OCI-LY1 (cell line): ENCODE measurements around the gene HSF4.

ENCODE experiments used
- H2AFZ ChIP-seq: fragments of 200-600 bp; sonication (generic), shearing (Covaris generic); 2 replicates; pipeline ENCODE4 v1.6.0; 2014; ENCODE audit warnings: antibody characterized with exemption, mild to moderate bottlenecking, low read length
- H3F3A ChIP-seq: fragments of 200-600 bp; sonication (generic), shearing (Covaris generic); 2 replicates; pipeline ENCODE4 v1.6.0; 2014; ENCODE audit warnings: mild to moderate bottlenecking, antibody characterized with exemption, low read length, moderate library complexity; ENCODE audit not compliant: insufficient read depth
- H3K27ac ChIP-seq: fragments of 200-600 bp; sonication (generic); 2 replicates; pipeline ENCODE4 v1.5.1; 2014; ENCODE audit warnings: low read length, mixed run types, mild to moderate bottlenecking, low read depth; ENCODE audit not compliant: poor library complexity, severe bottlenecking
- H3K27me3 ChIP-seq: fragments of 200-600 bp; sonication (generic); 2 replicates; pipeline ENCODE4 v1.6.0; 2014; ENCODE audit warnings: antibody characterized with exemption, mild to moderate bottlenecking, low read length, moderate library complexity; ENCODE audit not compliant: insufficient read depth
- H3K36me3 ChIP-seq: fragments of 200-600 bp; sonication (generic); 2 replicates; pipeline ENCODE4 v1.6.1; 2014; ENCODE audit warnings: mild to moderate bottlenecking, antibody characterized with exemption, low read length, moderate library complexity, mixed read lengths; ENCODE audit not compliant: insufficient read depth
- H3K4me1 ChIP-seq: fragments of 200-600 bp; sonication (generic); 2 replicates; pipeline ENCODE4 v1.5.1; 2014; ENCODE audit warnings: mild to moderate bottlenecking, low read length, moderate library complexity; ENCODE audit not compliant: insufficient read depth, severe bottlenecking
- H3K4me2 ChIP-seq: fragments of 200-600 bp; sonication (generic), shearing (Covaris generic); 2 replicates; pipeline ENCODE4 v1.6.1; 2014; ENCODE audit warnings: low read length
- H3K4me3 ChIP-seq: fragments of 200-600 bp; sonication (generic); 2 replicates; pipeline ENCODE4 v1.5.1; 2014; ENCODE audit warnings: low read length, low read depth, mild to moderate bottlenecking, mixed read lengths; ENCODE audit not compliant: poor library complexity, severe bottlenecking
- H3K79me2 ChIP-seq: fragments of 200-600 bp; shearing (Covaris generic); 2 replicates; pipeline ENCODE4 v1.6.1; 2016; ENCODE audit warnings: mixed run types, low read length, mixed read lengths; ENCODE audit not compliant: insufficient read depth
- H3K9ac ChIP-seq: fragments of 200-600 bp; sonication (generic), shearing (Covaris generic); 2 replicates; pipeline ENCODE4 v1.6.1; 2014; ENCODE audit warnings: mild to moderate bottlenecking, low read length, mixed read lengths
- H3K9me2 ChIP-seq: fragments of 200-600 bp; sonication (generic), shearing (Covaris generic); 2 replicates; pipeline ENCODE4 v1.6.1; 2014; ENCODE audit warnings: low read depth, mild to moderate bottlenecking, low read length, mixed read lengths
- H3K9me3 ChIP-seq: fragments of 200-600 bp; shearing (Covaris generic); 2 replicates; pipeline ENCODE4 v1.6.1; 2014; ENCODE audit warnings: low read length, mixed read lengths
- H4K20me1 ChIP-seq: fragments of 200-600 bp; sonication (generic), shearing (Covaris generic); 2 replicates; pipeline ENCODE4 v1.6.0; 2016; ENCODE audit warnings: mild to moderate bottlenecking, low read length; ENCODE audit not compliant: insufficient read depth
- EZH2 ChIP-seq: fragments of 200-600 bp; sonication (generic), shearing (Covaris generic); IDR thresholded peaks from 2 replicates; pipeline ENCODE4 v1.8.0; 2017; ENCODE audit warnings: borderline replicate concordance, mixed run types, mild to moderate bottlenecking, antibody characterized with exemption, low read length, moderate library complexity, mixed read lengths
- TF ChIP-seq, protein P1 (sequence below): fragments of 200-600 bp; sonication (generic), shearing (Covaris generic); IDR thresholded peaks from 2 replicates; pipeline ENCODE4 v1.5.1; 2017; ENCODE audit warnings: mild to moderate bottlenecking, antibody characterized with exemption, low read length, moderate library complexity, mixed read lengths

HSF4 gene

DNA sequence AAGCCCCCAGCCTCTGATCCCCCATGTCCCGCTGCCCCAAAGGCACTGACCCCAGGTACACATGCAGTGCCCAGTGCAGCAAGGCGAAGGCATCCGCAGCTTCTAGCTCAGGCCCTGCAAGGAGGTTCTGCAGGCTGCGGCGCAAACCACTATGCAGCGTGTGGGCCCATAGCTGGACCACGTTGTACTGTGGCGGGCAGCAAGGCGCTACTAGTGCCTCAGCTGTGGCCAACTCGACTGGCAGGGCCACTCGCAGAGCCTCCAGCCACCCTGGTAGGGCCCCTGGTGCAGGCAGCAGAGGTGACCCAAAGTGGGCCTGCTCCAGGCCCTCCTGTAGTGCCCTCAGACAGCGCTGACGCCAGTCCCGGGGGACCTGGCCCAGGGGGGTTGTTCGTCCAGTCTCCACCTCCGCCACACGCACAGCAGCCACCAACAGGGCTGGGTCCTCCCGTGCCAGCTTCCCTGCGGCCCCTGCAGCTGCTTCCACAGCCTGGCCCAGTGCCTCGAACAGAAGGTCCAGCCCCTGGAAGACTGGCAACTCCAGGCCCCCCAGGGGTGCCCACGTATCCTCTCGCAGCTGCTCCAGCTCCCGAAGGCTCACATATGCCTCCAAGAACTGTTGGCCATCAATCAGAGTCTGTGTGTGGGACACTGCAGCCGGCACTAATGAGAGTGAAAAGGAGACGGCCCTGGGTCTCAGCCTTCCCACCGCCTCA, 22.8 kb downstream of the HSF4 start:
- H3K9ac ChIP-seq: no peak overlapping the region
- H3K4me3 ChIP-seq: no peak overlapping the region
- H3K4me2 ChIP-seq: no peak overlapping the region
- H3K36me3 ChIP-seq: no peaks in the 10 kb centered on the region
- no peaks in the 10 kb centered on the region for H3K9me3 ChIP-seq
- H3K9me2 ChIP-seq: no peaks in the 10 kb centered on the region
- H3K27me3 ChIP-seq: no peaks in the 10 kb centered on the region
- no peaks in the 10 kb centered on the region for H3F3A ChIP-seq
- H3K4me1 ChIP-seq: peaks cover 16% of the 10 kb centered on the region
- H3K79me2 ChIP-seq: peaks cover 3% of the 10 kb centered on the region
- TF ChIP-seq, protein P1, sequence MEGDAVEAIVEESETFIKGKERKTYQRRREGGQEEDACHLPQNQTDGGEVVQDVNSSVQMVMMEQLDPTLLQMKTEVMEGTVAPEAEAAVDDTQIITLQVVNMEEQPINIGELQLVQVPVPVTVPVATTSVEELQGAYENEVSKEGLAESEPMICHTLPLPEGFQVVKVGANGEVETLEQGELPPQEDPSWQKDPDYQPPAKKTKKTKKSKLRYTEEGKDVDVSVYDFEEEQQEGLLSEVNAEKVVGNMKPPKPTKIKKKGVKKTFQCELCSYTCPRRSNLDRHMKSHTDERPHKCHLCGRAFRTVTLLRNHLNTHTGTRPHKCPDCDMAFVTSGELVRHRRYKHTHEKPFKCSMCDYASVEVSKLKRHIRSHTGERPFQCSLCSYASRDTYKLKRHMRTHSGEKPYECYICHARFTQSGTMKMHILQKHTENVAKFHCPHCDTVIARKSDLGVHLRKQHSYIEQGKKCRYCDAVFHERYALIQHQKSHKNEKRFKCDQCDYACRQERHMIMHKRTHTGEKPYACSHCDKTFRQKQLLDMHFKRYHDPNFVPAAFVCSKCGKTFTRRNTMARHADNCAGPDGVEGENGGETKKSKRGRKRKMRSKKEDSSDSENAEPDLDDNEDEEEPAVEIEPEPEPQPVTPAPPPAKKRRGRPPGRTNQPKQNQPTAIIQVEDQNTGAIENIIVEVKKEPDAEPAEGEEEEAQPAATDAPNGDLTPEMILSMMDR: no peak
- TF ChIP-seq EZH2: no peak
- no peak overlapping the region for H3K27ac ChIP-seq
- no peaks in the 10 kb centered on the region for H4K20me1 ChIP-seq
- no peak overlapping the region for H2AFZ ChIP-seq

DNA sequence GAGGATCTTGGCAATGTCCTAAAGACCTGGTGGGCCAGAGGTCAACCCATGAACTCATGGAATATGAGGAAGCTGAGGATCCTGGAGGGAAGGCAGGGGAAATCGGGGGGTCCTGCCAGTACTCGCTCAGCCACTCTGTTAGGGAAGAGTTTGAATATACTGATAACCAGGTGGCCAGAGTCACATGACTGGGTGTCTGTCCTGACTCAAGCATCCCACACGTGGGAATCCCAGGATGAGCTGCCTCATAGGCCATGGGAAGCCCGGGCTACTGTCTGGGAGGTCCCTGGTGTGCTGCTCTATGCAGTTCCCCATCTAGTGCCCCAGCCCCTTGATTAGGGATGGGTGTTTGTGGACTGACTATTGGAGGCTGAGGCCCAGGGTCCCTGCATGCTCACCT, 23.8 kb downstream of the HSF4 start:
- no peak overlapping the region for H3K27ac ChIP-seq
- no peak overlapping the region for H3K4me2 ChIP-seq
- H3K9ac ChIP-seq: no peak overlapping the region
- no peaks in the 10 kb centered on the region for H4K20me1 ChIP-seq
- H2AFZ ChIP-seq: no peak overlapping the region
- H3K27me3 ChIP-seq: no peaks in the 10 kb centered on the region
- no peaks in the 10 kb centered on the region for H3F3A ChIP-seq
- peaks cover 15% of the 10 kb centered on the region for H3K4me1 ChIP-seq
- no peaks in the 10 kb centered on the region; the same call in 1 of the 2 replicates for H3K36me3 ChIP-seq
- no peak overlapping the region for H3K4me3 ChIP-seq
- H3K79me2 ChIP-seq: peaks cover 12% of the 10 kb centered on the region
- no peaks in the 10 kb centered on the region for H3K9me2 ChIP-seq
- no peaks in the 10 kb centered on the region for H3K9me3 ChIP-seq
- no peak for TF ChIP-seq EZH2
- TF ChIP-seq, protein P1: no peak

DNA sequence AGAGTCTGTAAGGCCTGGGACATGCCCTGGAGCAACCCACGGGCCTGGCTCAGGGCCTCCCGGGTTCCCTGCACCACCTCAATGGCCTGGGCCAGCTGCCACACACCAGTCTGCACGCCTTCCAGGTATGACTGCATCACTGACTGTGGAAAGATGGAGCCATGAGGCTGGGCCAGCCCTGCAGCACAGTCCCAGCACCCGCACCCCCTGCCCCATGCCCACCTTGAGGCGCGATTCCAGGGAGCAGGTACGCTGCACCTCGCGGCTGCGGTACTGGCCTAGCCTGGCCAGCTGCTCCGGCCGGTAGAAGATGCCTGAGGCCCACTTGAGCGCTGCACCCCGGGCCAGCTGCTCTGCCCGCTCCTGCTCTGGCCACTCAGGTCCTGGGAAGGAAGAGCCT, 24.3 kb downstream of the HSF4 start:
- TF ChIP-seq EZH2: no peak
- TF ChIP-seq, protein P1: no peak
- H3K36me3 ChIP-seq: peaks cover 4% of the 10 kb centered on the region; the same call in 1 of the 2 replicates
- H3K79me2 ChIP-seq: peaks cover 16% of the 10 kb centered on the region
- H3K9ac ChIP-seq: no peak overlapping the region
- H3K4me1 ChIP-seq: peaks cover 19% of the 10 kb centered on the region
- no peaks in the 10 kb centered on the region for H3K9me3 ChIP-seq
- H3K4me2 ChIP-seq: no peak overlapping the region
- no peak overlapping the region for H2AFZ ChIP-seq
- H3K27me3 ChIP-seq: no peaks in the 10 kb centered on the region
- H3K9me2 ChIP-seq: no peaks in the 10 kb centered on the region
- H3K4me3 ChIP-seq: no peak overlapping the region
- H3K27ac ChIP-seq: no peak overlapping the region
- no peaks in the 10 kb centered on the region for H3F3A ChIP-seq
- no peaks in the 10 kb centered on the region for H4K20me1 ChIP-seq
